Naive B cell (primary cell): ENCODE measurements around the gene SLC25A45. TPM values are rescaled to one million over a fixed set of nuclear protein-coding genes. Genes with fewer than 3 reads are reported as not detected.

ENCODE experiments used
- ATAC-seq, 2 donors: fragments of 150-1000 bp; cut with Tn5 transposase; 2 replicates each; pipeline ENCODE4 v1.10.0; 2021; ENCODE audit warnings: low read depth in 2 of 2, mild to moderate bottlenecking in 2 of 2, moderate library complexity in 2 of 2
- DNase-seq: peaks from one replicate; pipeline ENCODE4 v3.0.0; 2022
- H3K27ac Mint-ChIP-seq, 6 donors: one replicate each; pipeline ENCODE4 v1.8.0; 2020 to 2022; ENCODE audit warnings: mild to moderate bottlenecking in 6 of 6, mixed read lengths in 6 of 6, moderate library complexity in 5 of 6, inconsistent platforms in 2 of 6
- H3K27me3 Mint-ChIP-seq, 3 donors: one replicate each; pipeline ENCODE4 v1.8.0; 2021 to 2022; ENCODE audit warnings: mixed read lengths in 3 of 3, mild to moderate bottlenecking in 1 of 3
- H3K36me3 Mint-ChIP-seq, 2 donors: one replicate each; pipeline ENCODE4 v1.8.0; 2020 to 2022; ENCODE audit warnings: mixed read lengths in 2 of 2, inconsistent platforms in 1 of 2, mild to moderate bottlenecking in 1 of 2
- H3K4me1 Mint-ChIP-seq, 3 donors: one replicate each; pipeline ENCODE4 v1.8.0; 2020 to 2022; ENCODE audit warnings: mixed read lengths in 3 of 3, inconsistent platforms in 1 of 3, mild to moderate bottlenecking in 1 of 3, moderate library complexity in 1 of 3
- H3K4me3 Mint-ChIP-seq, 8 donors: one replicate each; pipeline ENCODE4 v1.8.0; 2020 to 2022; ENCODE audit warnings: mild to moderate bottlenecking in 8 of 8, mixed read lengths in 8 of 8, moderate library complexity in 8 of 8, inconsistent platforms in 2 of 8
- H3K9me3 Mint-ChIP-seq, 7 donors: one replicate each; pipeline ENCODE4 v1.8.0; 2020 to 2022; ENCODE audit warnings: mixed read lengths in 7 of 7, mild to moderate bottlenecking in 5 of 7, inconsistent platforms in 2 of 7, moderate library complexity in 1 of 7
- polyA plus RNA-seq, 6 donors: library from polyadenylated mRNA; unstranded; fragments of 300-500 nt; fragmentation: Illumina TruSeq; gene quantifications; one replicate each; pipeline ENCODE4 v1.2.3, GENCODE V29; 2021; ENCODE audit warnings: low read depth in 6 of 6

The SLC25A45 gene
- polyA plus RNA-seq, 6 donors from 2014 or later = 10.2 to 35.1 (median 16.2) TPM

DNA sequence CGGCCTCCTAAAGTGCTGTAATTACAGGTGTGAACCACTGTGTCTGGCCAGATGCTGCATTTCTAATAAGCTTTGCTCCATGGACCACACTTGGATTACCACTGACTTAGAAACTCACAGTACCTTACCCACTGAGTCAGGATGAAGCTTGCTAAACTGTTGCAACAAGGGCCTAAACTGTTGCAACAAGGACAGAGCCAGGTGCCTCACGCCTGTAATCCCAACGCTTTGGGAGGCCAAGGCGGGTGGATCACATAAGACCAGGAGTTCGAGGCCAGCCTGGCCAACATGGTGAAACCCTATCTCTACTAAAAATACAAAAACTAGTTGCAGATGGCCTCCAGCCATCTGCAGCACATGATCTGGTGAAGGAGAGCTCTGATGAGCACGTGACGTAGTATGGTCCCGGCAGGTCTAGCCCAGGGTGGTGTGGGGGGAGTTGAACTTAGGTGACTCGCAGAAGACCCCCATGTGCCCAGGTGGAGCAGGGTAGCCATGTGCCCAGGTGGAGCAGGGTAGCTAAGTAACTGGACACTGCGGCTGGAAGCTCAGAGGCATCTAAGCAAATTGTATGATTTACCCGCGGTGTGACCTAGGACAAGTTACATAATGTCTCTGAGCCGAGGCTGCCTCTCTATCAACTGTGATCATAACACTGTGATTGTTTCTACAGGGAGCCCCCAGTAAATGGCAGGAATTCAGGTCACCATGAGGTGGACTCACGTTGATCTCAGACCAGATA lies 8.4 kb downstream of the SLC25A45 start:
- peaks cover 13 to 23% (median 19%) of the 10 kb centered on the region in 3 donors for H3K4me1 Mint-ChIP-seq
- H3K27me3 Mint-ChIP-seq = no peaks in the 10 kb centered on the region
- H3K4me3 Mint-ChIP-seq = no peak overlapping the region
- H3K36me3 Mint-ChIP-seq = no peaks in the 10 kb centered on the region
- DNase-seq = no peak
- ATAC-seq = no peak
- no peaks in the 10 kb centered on the region for H3K9me3 Mint-ChIP-seq
- H3K27ac Mint-ChIP-seq = peak overlapping the region in 2 of 6 donors; percentile 54 to 63

DNA sequence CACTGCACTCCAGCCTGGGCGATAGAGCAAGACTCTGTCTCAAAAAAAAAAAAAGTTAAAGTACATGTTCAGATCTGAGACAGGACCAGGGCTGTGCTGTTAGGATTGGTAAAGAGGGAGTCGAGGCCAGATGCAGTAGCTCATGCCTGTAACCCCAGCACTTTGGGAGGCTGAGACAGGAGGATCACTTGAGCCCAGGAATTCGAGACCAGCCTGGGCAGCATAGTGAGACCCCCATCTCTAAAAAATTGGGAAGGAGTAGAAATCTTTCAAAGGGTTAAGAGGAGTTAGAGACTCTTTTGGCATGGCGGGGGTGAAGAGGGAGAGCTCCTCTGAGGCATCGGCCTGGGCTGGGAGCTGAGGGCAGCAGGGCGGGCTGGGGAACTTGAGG lies 11.8 kb downstream of the SLC25A45 start:
- Mint-ChIP-seq H3K4me1 (peaks cover 0 to 7% (median 6%) of the 10 kb centered on the region in 3 donors), H3K9me3 (no peaks in the 10 kb centered on the region), H3K27ac (no peak overlapping the region), H3K27me3 (no peaks in the 10 kb centered on the region), H3K36me3 (no peaks in the 10 kb centered on the region), H3K4me3 (no peak overlapping the region)
- DNase-seq = no peak
- no peak for ATAC-seq

DNA sequence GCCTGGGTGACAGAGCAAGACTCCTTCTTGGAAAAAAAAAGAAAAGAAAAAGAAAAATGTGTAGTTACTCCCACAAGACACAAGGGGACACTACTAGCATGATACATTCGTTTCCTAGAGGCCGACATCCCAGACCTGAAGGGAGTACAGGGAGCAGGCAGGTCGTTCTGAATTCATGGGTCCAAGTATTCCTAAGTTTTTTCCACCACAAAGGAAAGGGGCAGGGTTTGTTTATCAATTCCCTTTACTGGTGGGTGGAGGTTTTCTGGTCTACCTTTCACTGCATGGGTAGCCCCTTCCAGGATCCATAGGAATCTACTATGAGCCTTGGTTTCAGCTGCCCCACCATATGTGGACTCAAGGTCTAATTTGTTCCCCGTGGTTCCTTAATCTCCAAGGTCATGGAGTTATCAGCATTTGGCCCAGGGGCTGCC lies 16.1 kb downstream of the SLC25A45 start:
- no peaks in the 10 kb centered on the region for H3K9me3 Mint-ChIP-seq
- no peak overlapping the region for H3K4me3 Mint-ChIP-seq
- H3K27ac Mint-ChIP-seq = peak overlapping the region in 1 of 6 donors; percentile 39
- H3K4me1 Mint-ChIP-seq = peaks cover 8 to 27% (median 14%) of the 10 kb centered on the region in 3 donors
- ATAC-seq (peak in 1 of 2 donors; percentile 13), DNase-seq (peak; percentile 57)
- no peaks in the 10 kb centered on the region for H3K36me3 Mint-ChIP-seq
- H3K27me3 Mint-ChIP-seq = no peaks in the 10 kb centered on the region

DNA sequence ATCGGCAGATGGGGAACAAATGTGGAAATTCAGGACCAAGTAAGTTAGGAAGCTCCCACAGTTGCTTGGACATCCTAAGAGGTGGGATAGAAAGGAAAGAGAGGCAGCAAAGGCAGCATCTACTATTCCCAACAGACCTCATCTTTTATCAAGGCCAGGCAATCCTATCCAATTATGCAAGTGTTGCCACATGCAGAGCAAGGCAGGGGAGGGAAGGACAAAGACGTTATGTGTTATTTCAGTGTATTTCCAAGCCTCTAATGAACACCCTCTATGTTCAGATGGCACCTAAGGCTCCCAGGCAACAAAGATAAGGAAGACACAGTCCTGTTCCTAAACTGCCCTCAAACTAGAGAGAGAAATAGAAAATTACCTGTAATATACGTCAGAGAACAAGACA lies 18.7 kb downstream of the SLC25A45 start:
- H3K36me3 Mint-ChIP-seq = no peaks in the 10 kb centered on the region
- DNase-seq = no peak
- no peak for ATAC-seq
- H3K4me1 Mint-ChIP-seq = peaks cover 8 to 27% (median 14%) of the 10 kb centered on the region in 3 donors
- H3K27me3 Mint-ChIP-seq = no peaks in the 10 kb centered on the region
- no peaks in the 10 kb centered on the region for H3K9me3 Mint-ChIP-seq
- peak overlapping the region in 4 of 6 donors; percentile 53 to 91 (median 56) for H3K27ac Mint-ChIP-seq
- H3K4me3 Mint-ChIP-seq = peak overlapping the region in 2 of 8 donors; percentile 7 to 12

DNA sequence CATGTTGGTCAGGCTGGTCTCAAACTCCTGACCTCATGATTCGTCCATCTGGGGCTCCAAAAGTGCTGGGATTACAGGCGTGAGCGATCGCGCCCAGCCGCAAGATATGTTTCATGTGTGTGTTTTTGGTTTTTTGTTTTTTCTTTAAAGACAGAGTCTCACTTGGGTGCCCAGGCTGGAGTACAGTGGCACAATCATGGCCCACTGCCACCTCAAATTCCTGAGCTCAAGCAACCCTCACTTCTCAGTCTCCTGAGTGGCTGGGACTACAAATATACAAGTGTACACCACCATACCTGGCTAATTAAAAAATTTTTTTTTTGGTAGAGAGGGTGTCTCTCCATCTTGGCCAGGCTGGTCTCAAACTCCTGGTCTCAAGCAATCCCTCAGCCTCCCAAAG lies 19.5 kb downstream of the SLC25A45 start:
- Mint-ChIP-seq H3K4me3 (peak overlapping the region; percentile 38 to 90 (median 77)), H3K4me1 (peaks cover 12 to 27% (median 14%) of the 10 kb centered on the region in 3 donors), H3K27me3 (no peaks in the 10 kb centered on the region), H3K27ac (peak overlapping the region; percentile 91 to 100 (median 96)), H3K9me3 (no peaks in the 10 kb centered on the region), H3K36me3 (no peaks in the 10 kb centered on the region)
- DNase-seq = no peak
- no peak for ATAC-seq

DNA sequence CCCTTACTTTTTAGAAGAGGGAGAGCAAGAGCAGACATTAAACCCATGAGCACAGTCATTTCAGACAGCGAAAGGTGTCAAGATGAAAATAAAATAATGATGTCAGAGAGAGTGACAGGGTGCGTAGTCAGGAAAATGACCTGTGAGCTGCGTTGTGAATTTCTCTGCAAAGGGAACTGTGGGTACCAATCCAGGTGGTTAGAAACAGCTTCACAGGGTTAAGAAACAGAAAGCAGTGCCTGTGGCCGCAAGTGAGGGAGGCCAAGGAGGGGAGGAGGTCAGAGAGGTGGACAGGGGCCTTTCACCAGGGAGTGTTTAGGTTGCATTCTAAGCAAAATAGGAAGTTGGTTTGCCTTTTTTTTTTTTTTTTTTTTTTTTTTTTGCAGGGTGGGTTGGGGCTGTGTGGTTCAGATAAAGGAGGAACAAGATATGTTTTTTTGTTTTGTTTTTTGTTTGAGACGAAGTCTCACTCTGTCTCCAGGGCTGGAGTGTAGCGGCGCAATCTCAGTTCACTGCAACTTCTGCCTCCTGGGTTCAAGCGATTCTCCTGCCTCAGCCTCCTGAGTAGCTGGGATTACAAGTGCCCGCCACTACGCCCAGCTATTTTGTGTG lies 20.0 kb downstream of the SLC25A45 start:
- peak overlapping the region; percentile 38 to 90 (median 77) for H3K4me3 Mint-ChIP-seq

DNA sequence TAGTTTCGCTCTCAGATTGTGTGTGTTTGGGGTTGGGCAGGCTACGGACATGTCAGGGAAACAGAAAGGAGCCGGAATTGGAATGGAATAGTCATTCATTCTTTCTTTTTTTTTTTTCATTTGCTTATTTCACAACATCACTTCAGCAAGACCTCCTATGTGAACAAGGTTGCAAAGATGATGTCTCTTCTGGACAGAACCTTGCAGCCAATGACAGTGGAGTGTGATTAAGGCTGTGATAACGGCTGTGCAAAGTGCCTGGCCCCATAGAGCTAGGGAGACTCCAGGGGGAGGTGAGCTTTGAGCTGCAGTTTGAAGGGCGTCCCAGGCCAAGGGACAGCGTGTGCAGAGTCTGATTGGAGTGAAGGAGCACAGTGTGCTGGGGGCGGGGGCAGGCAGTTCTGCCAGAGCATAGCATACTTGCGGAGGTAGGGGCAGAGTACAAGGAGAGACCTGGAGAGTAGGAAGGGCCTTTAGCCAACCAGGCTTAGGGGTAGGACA lies 24.5 kb downstream of the SLC25A45 start:
- Mint-ChIP-seq H3K9me3 (no peaks in the 10 kb centered on the region), H3K4me1 (peaks cover 28 to 31% (median 28%) of the 10 kb centered on the region in 3 donors), H3K27ac (peak overlapping the region in 3 of 6 donors; percentile 34 to 96 (median 72)), H3K4me3 (peak overlapping the region in 2 of 8 donors; percentile 11 to 22), H3K27me3 (no peaks in the 10 kb centered on the region), H3K36me3 (no peaks in the 10 kb centered on the region)
- DNase-seq = no peak
- no peak for ATAC-seq

More for the DNA sequence above, 20.0 kb downstream of the SLC25A45 start:
- Mint-ChIP-seq H3K9me3 (no peaks in the 10 kb centered on the region), H3K27me3 (no peaks in the 10 kb centered on the region), H3K36me3 (no peaks in the 10 kb centered on the region), H3K27ac (peak overlapping the region; percentile 91 to 100 (median 96)), H3K4me1 (peaks cover 13 to 27% (median 14%) of the 10 kb centered on the region in 3 donors)
- DNase-seq = peak; percentile 54
- peak; percentile 90 to 94 for ATAC-seq

DNA sequence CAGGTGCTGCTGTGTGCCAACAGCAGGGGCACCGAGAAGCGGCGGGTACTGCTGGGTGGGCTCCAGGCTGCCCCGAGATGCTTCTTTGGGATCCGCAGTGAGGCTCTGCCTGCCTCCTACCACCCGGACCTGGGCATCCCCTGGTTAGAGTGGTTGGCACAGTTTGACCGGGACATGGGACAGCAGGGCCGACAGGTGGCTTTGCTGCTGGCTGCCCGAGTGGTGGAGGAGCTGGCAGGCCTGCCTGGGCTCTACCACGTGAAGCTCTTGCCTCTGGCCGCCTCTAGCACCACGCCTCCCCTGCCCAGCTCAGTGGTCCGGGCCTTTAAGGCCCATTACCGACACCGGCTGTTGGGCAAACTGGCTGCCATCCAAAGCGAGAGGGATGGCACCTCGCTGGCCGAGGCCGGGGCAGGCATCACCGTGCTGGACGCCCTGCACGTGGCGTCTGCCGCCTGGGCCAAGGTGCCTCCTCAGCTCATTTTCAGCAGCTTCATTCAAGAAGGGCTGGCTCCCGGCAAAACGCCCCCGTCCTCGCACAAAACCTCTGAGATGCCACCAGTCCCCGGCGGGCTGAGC lies 26.0 kb downstream of the SLC25A45 start:
- Mint-ChIP-seq H3K4me1 (peaks cover 18 to 25% (median 24%) of the 10 kb centered on the region in 3 donors), H3K4me3 (peak overlapping the region in 6 of 8 donors; percentile 5 to 90 (median 79)), H3K27me3 (no peaks in the 10 kb centered on the region), H3K27ac (no peak overlapping the region), H3K36me3 (peaks cover 0 to 8% of the 10 kb centered on the region in 2 donors), H3K9me3 (no peaks in the 10 kb centered on the region)
- no peak for ATAC-seq
- DNase-seq = no peak

DNA sequence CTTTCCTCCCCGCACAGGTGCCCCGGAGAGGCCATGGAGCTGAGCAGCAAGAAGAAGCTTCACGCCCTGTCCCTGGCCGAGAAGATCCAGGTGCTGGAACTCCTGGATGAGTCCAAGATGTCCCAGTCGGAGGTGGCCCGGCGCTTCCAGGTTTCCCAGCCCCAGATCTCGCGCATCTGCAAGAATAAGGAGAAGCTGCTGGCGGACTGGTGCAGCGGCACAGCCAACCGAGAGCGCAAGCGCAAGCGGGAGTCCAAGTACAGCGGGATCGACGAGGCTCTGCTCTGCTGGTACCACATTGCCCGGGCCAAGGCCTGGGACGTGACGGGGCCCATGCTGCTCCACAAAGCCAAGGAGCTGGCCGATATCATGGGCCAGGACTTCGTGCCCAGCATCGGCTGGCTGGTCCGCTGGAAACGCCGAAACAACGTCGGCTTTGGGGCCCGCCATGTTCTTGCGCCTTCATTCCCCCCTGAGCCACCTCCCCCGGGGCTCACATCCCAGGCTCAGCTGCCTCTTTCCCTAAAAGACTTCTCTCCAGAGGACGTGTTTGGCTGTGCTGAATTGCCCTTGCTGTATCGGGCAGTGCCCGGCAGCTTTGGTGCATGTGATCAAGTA lies 26.6 kb downstream of the SLC25A45 start:
- Mint-ChIP-seq H3K4me1 (peaks cover 18 to 25% (median 24%) of the 10 kb centered on the region in 3 donors), H3K4me3 (peak overlapping the region; percentile 82 to 96 (median 90)), H3K36me3 (peaks cover 0 to 9% of the 10 kb centered on the region in 2 donors), H3K27ac (peak overlapping the region in 4 of 6 donors; percentile 63 to 89 (median 70)), H3K27me3 (no peaks in the 10 kb centered on the region), H3K9me3 (no peaks in the 10 kb centered on the region)
- ATAC-seq = no peak
- no peak for DNase-seq

DNA sequence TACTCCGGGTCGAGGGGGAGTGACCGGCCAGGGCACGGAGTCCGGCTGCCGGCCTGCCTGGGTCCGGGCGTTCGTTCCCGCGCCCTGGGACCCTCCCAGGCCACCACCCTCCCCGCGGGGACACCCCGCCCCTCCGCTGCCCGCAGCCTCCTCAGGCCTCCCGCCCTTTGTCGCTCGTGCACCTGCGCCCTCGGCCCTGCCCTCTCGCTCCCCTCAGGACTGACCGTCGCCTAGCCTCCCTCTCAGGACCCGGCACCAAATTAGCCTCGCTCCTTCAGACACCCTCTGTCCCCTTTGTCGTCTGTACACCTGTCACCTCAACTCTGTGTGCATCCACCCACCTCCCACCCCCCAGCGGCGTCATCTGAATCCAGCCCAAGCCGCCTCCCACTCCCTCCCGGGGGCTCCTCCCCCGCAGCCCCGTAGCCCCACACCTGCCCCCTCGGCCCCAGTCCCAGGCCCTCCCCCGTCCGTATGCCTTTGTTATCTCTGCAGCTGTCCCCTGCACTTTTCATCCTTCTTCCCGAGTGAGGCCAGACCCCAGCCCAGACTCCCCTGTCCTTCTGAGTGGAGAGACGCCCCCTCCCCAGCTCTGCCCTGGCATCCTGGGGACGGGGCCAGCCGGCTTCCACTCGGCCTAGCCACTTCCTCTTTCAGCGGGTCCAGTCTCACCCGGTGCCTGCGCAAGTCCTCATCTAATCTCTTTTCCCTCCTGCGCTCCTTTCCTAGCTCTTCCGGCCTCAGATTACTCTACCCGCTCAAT lies 27.3 kb downstream of the SLC25A45 start:
- H3K27me3 Mint-ChIP-seq = no peaks in the 10 kb centered on the region
- peaks cover 18 to 25% (median 24%) of the 10 kb centered on the region in 3 donors for H3K4me1 Mint-ChIP-seq
- peaks cover 0 to 9% of the 10 kb centered on the region in 2 donors for H3K36me3 Mint-ChIP-seq
- ATAC-seq = peak; percentile 48 to 53
- no peaks in the 10 kb centered on the region for H3K9me3 Mint-ChIP-seq
- H3K27ac Mint-ChIP-seq = peak overlapping the region; percentile 70 to 94 (median 82)
- peak; percentile 60 for DNase-seq
- H3K4me3 Mint-ChIP-seq = peak overlapping the region; percentile 82 to 96 (median 90)

DNA sequence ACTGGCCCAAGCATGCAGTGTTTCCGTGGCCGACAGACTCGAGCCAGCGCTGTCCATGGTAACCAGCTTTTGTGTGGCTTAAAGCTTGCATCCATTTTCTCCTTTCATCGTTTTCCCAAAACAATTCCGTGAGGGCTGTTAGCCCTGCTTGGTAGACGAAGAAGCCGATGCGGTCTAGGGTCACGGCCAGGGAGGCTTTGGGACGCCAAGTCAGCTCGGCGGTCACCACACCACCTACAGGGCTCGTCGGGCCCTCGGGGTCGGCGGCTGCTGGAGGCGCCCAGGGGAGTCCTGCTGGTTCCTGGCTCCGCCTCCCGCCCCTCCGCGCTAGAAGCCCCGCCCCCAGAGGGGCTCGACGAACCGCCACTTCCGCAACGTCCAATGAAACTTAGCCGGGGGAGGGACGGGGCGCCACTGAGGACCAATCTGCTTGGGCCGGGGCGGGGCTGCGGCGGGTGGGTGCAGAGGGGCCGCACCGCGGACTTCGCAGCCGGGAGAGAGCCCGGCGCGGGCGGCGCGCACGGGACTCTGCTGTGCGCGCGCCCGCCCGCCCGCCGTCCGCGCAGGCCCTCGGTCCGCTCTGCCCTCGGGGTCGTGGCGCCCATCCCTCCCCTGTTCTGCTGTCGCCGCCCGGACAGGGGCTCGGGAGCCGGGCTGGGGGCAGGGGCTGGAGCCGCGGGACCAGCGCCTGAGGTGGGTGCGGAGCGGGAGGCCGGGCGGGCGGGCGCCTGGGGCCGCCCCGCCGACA lies 28.0 kb downstream of the SLC25A45 start, which contains the start of gene TIGD3:
Gene TIGD3 (plus strand): TSS at position 487 of the 748 bp plus-strand sequence. CDS start 1,058 bp downstream, outside the sequence.
- Mint-ChIP-seq H3K4me3 (peak within 1 kb of the TSS; percentile 82 to 96 (median 90)), H3K9me3 (no peaks in the 10 kb centered on the region), H3K36me3 (peaks cover 0 to 9% of the 10 kb centered on the region in 2 donors), H3K4me1 (peaks cover 18 to 25% (median 24%) of the 10 kb centered on the region in 3 donors), H3K27ac (peak within 1 kb of the TSS; percentile 73 to 94 (median 84)), H3K27me3 (no peaks in the 10 kb centered on the region)
- DNase-seq (peak; percentile 97), ATAC-seq (peak; percentile 94)

DNA sequence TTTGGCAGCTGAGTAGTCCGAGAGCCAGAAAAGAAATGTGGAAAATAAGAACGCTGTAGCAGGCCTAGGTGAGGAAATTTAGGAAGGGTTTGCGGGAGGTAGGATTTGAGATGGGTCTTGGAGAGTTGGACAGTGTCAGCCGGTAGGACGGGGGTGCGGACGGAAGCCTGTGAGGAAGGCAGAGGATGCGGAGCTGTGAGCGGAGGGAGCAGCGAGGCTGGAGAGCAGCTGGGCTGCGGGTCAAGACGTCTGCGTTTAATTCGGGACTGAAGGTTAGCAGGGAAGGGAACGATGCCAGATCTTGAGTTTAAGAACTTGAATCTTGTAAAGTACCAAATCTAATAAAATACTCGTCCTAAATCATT lies 28.6 kb downstream of the SLC25A45 start:
- DNase-seq (no peak), ATAC-seq (no peak)
- Mint-ChIP-seq H3K36me3 (peaks cover 2 to 11% of the 10 kb centered on the region in 2 donors), H3K27ac (peak overlapping the region in 5 of 6 donors; percentile 62 to 93 (median 76)), H3K9me3 (no peaks in the 10 kb centered on the region), H3K4me3 (peak overlapping the region; percentile 74 to 90 (median 86)), H3K4me1 (peaks cover 18 to 25% (median 24%) of the 10 kb centered on the region in 3 donors), H3K27me3 (no peaks in the 10 kb centered on the region)
